ENCODE measurements around the gene ASTL. TPM values are rescaled to one million over a fixed set of nuclear protein-coding genes. Genes with fewer than 3 reads are reported as not detected.

ASTL gene
- total and polyA plus RNA-seq, 9 of the 15 experiments (the other 6 are each of a cell fraction or from before 2014, with no cell fraction given), result not detected

GRCh38 chr2:96138179-96139145, at the start of gene ASTL (continued):
- TF ChIP-seq HCFC1 (IDR thresholded peaks at IDR 0.05; ENCODE audit: low read depth, low read length) (no peak), NFYB (IDR thresholded peaks at IDR 0.05; ENCODE audit: extremely low read depth, insufficient read length) (no peak), KAT2B (IDR thresholded peaks at IDR 0.05; ENCODE audit: low read depth, low read length) (no peak), CHD4 (IDR thresholded peaks at IDR 0.05; ENCODE audit: insufficient read depth, insufficient replicate concordance, low read depth, low read length, poor library complexity, severe bottlenecking) (no peak), ATF7 (IDR thresholded peaks at IDR 0.05) (no peak), ZSCAN29 (IDR thresholded peaks at IDR 0.05) (no peak), ARHGAP35 (IDR thresholded peaks at IDR 0.05; ENCODE audit: partially characterized antibody) (no peak), RB1 (IDR thresholded peaks at IDR 0.05; ENCODE audit: low read depth) (peak; percentile 57; the same call in 1 of the 2 replicates), GATA2 (CRISPR knock-in tag; IDR thresholded peaks at IDR 0.05) (no peak)
- TF ChIP-seq, protein P1, sequence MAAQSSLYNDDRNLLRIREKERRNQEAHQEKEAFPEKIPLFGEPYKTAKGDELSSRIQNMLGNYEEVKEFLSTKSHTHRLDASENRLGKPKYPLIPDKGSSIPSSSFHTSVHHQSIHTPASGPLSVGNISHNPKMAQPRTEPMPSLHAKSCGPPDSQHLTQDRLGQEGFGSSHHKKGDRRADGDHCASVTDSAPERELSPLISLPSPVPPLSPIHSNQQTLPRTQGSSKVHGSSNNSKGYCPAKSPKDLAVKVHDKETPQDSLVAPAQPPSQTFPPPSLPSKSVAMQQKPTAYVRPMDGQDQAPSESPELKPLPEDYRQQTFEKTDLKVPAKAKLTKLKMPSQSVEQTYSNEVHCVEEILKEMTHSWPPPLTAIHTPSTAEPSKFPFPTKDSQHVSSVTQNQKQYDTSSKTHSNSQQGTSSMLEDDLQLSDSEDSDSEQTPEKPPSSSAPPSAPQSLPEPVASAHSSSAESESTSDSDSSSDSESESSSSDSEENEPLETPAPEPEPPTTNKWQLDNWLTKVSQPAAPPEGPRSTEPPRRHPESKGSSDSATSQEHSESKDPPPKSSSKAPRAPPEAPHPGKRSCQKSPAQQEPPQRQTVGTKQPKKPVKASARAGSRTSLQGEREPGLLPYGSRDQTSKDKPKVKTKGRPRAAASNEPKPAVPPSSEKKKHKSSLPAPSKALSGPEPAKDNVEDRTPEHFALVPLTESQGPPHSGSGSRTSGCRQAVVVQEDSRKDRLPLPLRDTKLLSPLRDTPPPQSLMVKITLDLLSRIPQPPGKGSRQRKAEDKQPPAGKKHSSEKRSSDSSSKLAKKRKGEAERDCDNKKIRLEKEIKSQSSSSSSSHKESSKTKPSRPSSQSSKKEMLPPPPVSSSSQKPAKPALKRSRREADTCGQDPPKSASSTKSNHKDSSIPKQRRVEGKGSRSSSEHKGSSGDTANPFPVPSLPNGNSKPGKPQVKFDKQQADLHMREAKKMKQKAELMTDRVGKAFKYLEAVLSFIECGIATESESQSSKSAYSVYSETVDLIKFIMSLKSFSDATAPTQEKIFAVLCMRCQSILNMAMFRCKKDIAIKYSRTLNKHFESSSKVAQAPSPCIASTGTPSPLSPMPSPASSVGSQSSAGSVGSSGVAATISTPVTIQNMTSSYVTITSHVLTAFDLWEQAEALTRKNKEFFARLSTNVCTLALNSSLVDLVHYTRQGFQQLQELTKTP (IDR thresholded peaks at IDR 0.05; ENCODE audit: low read depth in 1 of 2, partially characterized antibody in 2 of 2), result no peak
